Activated T-cell treated with anti-CD3 and anti-CD28 coated beads for 24 hours (primary cell): ENCODE data around the gene PTPRA.

Experiments
- DNase-seq: peaks from one replicate; pipeline ENCODE4 v3.0.0-alpha.2; 2020; ENCODE audit warnings: low read depth

PTPRA gene

GRCh38 chr20:2937902-2938301 lies 64.6 kb downstream of the PTPRA start:
- DNase-seq = no peak

DNA sequence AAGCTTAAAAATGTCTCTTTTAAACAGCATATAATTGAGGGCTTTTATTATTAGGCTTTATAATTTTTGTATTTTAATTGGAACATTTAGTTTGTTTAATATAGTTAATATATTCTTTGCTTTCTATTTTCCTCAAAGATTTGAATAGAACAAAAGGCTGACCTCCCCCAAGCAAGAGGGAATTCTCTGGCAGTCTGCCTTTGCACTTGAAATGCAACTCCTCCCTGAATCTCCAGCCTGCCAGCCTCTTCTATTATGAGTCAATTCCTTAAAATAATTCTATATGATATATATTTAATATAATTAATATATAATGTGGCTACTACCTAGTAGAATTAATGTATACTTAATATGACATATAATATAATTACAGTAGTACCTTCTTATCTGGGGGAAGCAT lies 69.2 kb downstream of the PTPRA start:
- DNase-seq = no peak

DNA sequence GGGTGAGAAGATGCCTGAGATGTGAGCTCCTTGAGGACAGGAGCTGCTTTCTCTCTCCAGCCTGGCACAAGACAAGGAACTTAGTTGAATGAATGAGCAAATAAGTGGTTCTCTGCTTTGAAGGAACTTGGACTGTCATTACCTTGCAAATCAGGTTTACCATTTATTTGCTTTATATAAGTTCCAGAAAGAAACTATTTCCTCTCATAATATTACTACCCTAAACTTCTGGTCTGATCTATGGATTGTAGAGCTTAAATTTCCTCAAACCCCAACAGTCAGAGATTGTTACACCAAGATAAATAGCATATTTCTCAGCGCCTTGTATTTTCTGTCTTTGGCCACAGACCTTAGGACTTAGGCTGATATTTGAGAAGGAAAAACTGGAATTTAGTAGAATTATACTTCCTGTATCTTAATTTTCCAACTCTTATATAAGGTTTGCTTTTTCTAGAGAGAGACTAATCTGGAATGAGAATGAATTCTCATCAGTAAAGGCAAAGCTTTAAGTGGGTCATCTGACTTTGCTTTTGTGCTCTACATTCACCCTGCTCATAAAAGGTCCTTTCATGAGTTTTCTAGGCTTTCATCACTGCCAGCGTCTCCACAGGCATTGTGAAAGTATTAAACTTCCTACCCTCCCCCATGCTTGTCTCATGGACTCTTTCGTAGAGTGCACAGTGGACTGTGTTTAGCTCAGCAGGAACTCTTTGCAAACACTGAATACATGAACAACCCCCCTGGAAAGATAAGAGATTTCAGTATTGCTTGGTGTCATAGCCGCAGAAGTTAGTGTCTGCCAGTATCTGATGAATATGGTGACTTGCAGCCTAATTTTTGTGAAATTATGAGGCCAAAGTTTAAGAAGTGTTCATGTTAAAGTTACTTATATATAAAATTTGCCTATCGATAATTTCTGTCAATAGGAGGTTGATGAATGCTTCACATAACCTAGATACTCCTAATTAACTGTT lies 74.0 kb downstream of the PTPRA start:
- no peak for DNase-seq

- no peak for DNase-seq
Measured at GRCh38 chr20:2948968-2949367, 75.7 kb downstream of the PTPRA start.

- no peak for DNase-seq
Measured at GRCh38 chr20:2952766-2953165, 79.5 kb downstream of the PTPRA start.

- no peak for DNase-seq
Measured at GRCh38 chr20:2955257-2955970, 82.1 kb downstream of the PTPRA start.

DNA sequence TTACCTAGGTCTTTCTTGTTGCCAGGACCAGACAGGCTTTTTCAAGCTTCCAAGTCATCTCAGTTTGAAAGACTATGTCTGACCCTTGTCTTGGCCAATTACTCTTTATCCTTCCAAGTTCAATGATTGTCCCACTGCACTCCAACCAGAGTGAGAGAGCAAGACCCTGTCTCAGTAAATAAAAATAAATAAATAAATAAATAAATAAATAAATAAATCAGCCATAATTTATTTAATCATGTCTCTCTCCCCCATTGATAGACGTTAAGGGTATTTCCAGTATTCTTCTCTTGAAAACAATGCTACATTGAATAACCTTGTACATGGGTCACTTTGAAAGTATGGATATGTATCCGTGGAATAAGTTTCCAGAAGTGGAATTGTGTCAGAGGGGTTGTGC lies 83.2 kb downstream of the PTPRA start:
- no peak for DNase-seq

GRCh38 chr20:2967841-2968240 lies 94.6 kb downstream of the PTPRA start:
- no peak for DNase-seq

GRCh38 chr20:2972126-2972525 lies 98.8 kb downstream of the PTPRA start:
- DNase-seq = no peak

- DNase-seq = no peak
Measured at GRCh38 chr20:2973574-2973973, 100.3 kb downstream of the PTPRA start.

DNA sequence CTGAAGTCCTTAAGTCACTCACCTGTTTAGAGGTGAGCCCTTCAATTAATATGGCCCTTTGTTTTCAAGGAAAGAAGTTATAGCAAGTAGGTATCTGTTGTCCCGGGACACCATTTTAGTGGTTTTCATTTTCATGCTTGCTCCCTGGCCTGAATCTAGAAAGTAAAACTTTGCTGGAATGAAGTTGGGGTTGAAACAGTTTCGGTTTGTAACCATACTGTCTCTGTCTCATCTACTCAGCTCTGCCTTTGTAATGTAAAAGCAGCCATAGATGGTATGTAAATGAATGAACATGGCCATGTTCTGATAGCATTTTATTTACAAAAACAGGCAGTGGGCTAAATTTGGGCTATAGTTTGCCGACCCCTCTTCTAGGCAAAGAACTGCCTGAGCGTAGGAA lies 105.2 kb downstream of the PTPRA start:
- no peak for DNase-seq

DNA sequence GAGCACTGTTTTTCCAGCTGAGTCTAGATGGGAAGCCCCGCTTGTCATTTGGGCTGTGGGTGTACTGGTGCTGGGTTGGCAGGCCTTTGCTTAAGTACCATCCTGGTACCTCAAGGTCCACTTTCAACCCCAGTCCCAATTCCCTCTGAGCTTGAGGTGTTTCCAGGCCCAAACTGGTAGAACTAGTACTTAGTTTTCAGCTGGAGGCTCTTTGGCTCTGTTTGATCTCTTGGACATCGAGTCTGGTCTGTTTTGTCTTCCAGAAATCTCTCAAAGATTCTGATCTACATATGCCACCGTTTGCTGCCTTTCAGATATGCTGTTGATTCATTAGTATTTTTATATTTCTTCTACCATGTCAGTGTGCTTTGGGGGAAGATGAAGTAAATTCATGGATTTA lies 108.4 kb downstream of the PTPRA start:
- no peak for DNase-seq

GRCh38 chr20:2983508-2983907 lies 110.2 kb downstream of the PTPRA start:
- DNase-seq = no peak

- DNase-seq = no peak
Measured at GRCh38 chr20:2984028-2984501, 110.8 kb downstream of the PTPRA start.

DNA sequence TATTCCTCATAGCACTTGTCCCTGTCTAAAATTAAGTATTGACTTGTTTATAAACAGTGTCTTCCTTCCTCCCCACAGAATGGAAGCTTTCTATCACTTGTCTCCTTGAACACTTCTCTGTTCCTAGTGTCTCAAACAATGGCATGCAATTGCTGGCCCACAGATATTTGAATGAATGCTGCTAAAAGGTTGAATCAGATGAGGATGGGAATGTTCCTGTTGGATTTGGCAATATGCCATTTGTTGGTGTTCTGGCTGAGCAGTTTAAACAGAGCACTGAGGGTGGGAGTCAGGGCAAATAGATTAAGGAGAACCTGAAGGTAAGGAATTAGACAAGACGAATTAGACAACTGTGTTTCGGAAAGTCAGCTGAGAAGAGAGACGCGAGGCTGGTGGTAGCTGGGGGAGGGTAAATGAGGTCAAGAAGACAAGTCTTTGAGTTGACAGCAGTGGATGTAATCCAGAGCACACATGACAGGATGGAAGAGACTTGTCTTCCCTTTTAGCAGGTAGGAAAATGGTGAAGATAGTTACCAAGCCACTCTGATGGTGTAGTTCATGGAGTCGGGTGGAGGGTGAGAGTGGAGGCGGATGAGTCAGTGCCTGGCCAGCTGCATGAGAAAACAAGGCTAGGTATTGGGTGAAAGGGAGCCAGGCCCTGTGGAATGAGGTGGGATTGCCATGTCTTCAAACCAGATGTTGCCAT lies 111.8 kb downstream of the PTPRA start:
- no peak for DNase-seq

GRCh38 chr20:2986466-2986865 lies 113.2 kb downstream of the PTPRA start:
- DNase-seq = peak; percentile 49

GRCh38 chr20:2987861-2988260 lies 114.6 kb downstream of the PTPRA start:
- no peak for DNase-seq

DNA sequence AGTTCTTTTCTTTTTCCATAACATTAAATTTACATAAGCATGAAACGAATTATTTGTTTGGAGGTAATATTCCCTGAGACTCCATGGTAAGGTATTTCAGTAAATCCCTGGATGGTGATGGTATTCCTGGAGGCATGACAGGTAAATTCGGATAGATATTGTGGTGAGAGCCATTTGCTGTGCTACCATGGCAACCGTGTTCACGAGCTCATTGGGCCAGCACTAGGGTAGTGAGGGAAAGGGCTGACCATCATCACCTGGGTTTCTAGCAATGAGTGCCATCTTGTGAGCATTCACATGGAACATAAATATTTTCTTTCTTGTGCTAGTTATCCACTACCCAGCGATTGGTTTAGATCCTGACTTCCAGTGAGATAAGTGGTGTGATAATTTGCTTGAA lies 118.3 kb downstream of the PTPRA start:
- no peak for DNase-seq

DNA sequence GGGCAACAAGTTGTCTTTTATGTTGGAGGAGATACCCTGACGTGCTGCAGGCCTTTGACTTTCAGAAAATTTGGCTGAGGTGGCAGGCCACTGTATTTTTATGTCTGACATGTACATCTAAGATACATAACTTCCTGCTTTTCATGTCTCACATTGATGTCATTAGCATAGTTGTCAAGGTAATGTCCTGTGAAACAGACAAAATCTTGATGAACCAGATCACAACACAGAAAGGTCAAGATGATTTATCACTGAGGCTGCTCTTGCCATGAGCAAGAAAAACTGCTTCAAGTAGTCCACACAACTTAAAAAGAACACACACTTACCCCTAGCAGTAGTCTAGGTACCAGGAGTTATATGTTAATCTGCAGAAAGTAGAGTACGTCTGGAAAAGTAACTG lies 120.0 kb downstream of the PTPRA start:
- DNase-seq = no peak

DNA sequence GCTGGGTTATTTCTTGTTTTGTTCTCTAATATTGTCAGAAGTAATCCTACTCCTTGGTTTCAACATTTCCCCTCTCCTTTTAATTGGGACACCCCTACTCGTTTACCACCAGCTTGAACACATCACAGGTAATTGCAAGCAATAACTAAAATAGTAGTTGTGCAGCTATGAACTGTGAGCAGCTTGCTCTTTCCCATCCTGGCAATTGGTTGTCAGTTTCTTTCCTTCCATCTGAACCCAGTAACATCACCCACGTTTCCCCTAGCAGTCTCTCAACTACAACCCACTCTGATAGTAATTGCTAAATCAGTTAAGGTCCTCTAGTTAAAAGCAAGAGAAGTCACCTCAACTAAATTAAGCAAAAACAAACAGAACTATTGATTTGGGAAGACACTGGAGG lies 122.5 kb downstream of the PTPRA start:
- no peak for DNase-seq

- no peak for DNase-seq
Measured at GRCh38 chr20:2998728-2999127, 125.4 kb downstream of the PTPRA start.

GRCh38 chr20:3000852-3001523 lies 127.7 kb downstream of the PTPRA start:
- no peak for DNase-seq
